Lung (tissue), 12 donors: Measurements from ENCODE around the gene BOLA2B. TPM values are rescaled to one million over a fixed set of nuclear protein-coding genes. Genes with fewer than 3 reads are reported as not detected.

ENCODE experiments used
- ATAC-seq: fragments of 200-7000 bp; cut with Tn5 transposase; one replicate; pipeline ENCODE4 v1.9.1; 2020; ENCODE audit warnings: moderate number of reproducible peaks; ENCODE audit not compliant: insufficient read depth, low FRiP score
- DNase-seq, 3 donors: peaks; one replicate each; pipeline ENCODE4 v3.0.0-alpha.2; 2013 to 2017
- H3K27ac ChIP-seq, 2 donors: one replicate each; pipeline ENCODE4 v1.5.1; 2013; ENCODE audit warnings: mild to moderate bottlenecking in 2 of 2, moderate library complexity in 2 of 2, control low read depth in 1 of 2, inconsistent platforms in 1 of 2, low read depth in 1 of 2, low read length in 1 of 2
- H3K27me3 ChIP-seq, 3 donors: one replicate each; pipeline ENCODE4 v1.5.1; 2013; ENCODE audit warnings: low read length in 2 of 3; ENCODE audit not compliant: control insufficient read depth in 3 of 3, insufficient read depth in 3 of 3
- H3K36me3 ChIP-seq, 4 donors: one replicate each; pipeline ENCODE4 v1.5.1; 2013; ENCODE audit warnings: low read length in 4 of 4, mild to moderate bottlenecking in 1 of 4, moderate library complexity in 1 of 4; ENCODE audit not compliant: control insufficient read depth in 4 of 4, insufficient read depth in 4 of 4
- H3K4me1 ChIP-seq, 5 donors: one replicate each; pipeline ENCODE4 v1.5.1; 2013; ENCODE audit warnings: low read length in 5 of 5, mild to moderate bottlenecking in 2 of 5, moderate library complexity in 1 of 5; ENCODE audit not compliant: control insufficient read depth in 5 of 5, insufficient read depth in 5 of 5
- H3K4me3 ChIP-seq: one replicate; pipeline ENCODE4 v1.5.1; 2013; ENCODE audit warnings: mild to moderate bottlenecking, control low read depth, moderate library complexity
- H3K9ac ChIP-seq, 2 donors: one replicate each; pipeline ENCODE4 v1.5.1; 2013; ENCODE audit warnings: low read length in 2 of 2, control low read depth in 1 of 2; ENCODE audit not compliant: insufficient read depth in 1 of 2
- H3K9me3 ChIP-seq, 4 donors: one replicate each; pipeline ENCODE4 v1.5.1; 2013; ENCODE audit warnings: low read length in 3 of 4, mild to moderate bottlenecking in 1 of 4, moderate library complexity in 1 of 4; ENCODE audit not compliant: control insufficient read depth in 4 of 4, insufficient read depth in 3 of 4
- CTCF ChIP-seq: IDR thresholded peaks from 2 replicates; pipeline ENCODE4 v1.5.1; 2012; ENCODE audit warnings: mild to moderate bottlenecking; ENCODE audit errors: control extremely low read depth, extremely low read depth
- WGBS, 2 donors: extraction: QIAGEN DNeasy Blood & Tissue Kit; methylation state at CpG; one replicate each; pipeline ENCODE4 v1.1.7; 2013; 5-methylcytosine and 5-hydroxymethylcytosine counted together
- polyA plus RNA-seq, 2 donors: library from polyadenylated mRNA; stranded (reverse); fragments of 200-250 nt; gene quantifications; one replicate each; pipeline ENCODE4 v1.2.1, GENCODE V29; 2013
- total RNA-seq, 2 donors: library from RNA; depleted of rRNA in 1 of 2; stranded (reverse); fragments of >200 nt in 1 of 2; gene quantifications; one replicate each; pipeline ENCODE4 v1.2.1, GENCODE V29; 2014 to 2021
- donor health status: control.
- donor health status: control.
- donor health status: Bipolar disorder and iron deficiency.
- donor health status: healthy.
- donor health status: DM: yes; HTN: yes; CAD: no.

Gene BOLA2B
- total and polyA plus RNA-seq, 4 donors, result 9.8 to 320 (median 182) TPM

- no peaks in the 10 kb centered on the region for H3K36me3 ChIP-seq
- no peaks in the 10 kb centered on the region for H3K9me3 ChIP-seq
- H3K27ac ChIP-seq, result no peak overlapping the region
- no peaks in the 10 kb centered on the region for H3K27me3 ChIP-seq
- H3K9ac ChIP-seq, result no peak overlapping the region
- no peak overlapping the region for H3K4me3 ChIP-seq
- no peaks in the 10 kb centered on the region for H3K4me1 ChIP-seq
- WGBS, 2 donors, result 94 to 100% methylated on average over 5 of the region's 5 CpGs
- ATAC-seq (no peak), DNase-seq (no peak)
- TF ChIP-seq CTCF, result no peak
These were observed 38.3 kb downstream of the BOLA2B start for GRCh38 chr16:30155188-30155587.

GRCh38 chr16:30152517-30152916 is 40.9 kb downstream of the BOLA2B start:
- WGBS, 2 donors, result 97 to 98% methylated on average over 9 of the region's 9 CpGs
- Histone ChIP-seq H3K9ac (no peak overlapping the region), H3K27ac (no peak overlapping the region), H3K9me3 (no peaks in the 10 kb centered on the region), H3K4me3 (no peak overlapping the region), H3K27me3 (no peaks in the 10 kb centered on the region), H3K36me3 (no peaks in the 10 kb centered on the region), H3K4me1 (no peaks in the 10 kb centered on the region)
- ATAC-seq (no peak), DNase-seq (no peak)
- no peak for TF ChIP-seq CTCF

GRCh38 chr16:30151091-30151490 is 42.4 kb downstream of the BOLA2B start:
- ATAC-seq, result no peak
- no peak overlapping the region for H3K4me3 ChIP-seq
- H3K4me1 ChIP-seq, result no peaks in the 10 kb centered on the region
- no peak overlapping the region for H3K27ac ChIP-seq
- H3K36me3 ChIP-seq, result no peaks in the 10 kb centered on the region
- WGBS, 2 donors, result 89 to 94% methylated on average over 7 of the region's 7 CpGs
- no peaks in the 10 kb centered on the region for H3K9me3 ChIP-seq
- no peak for TF ChIP-seq CTCF
- no peaks in the 10 kb centered on the region for H3K27me3 ChIP-seq
- no peak overlapping the region for H3K9ac ChIP-seq
- DNase-seq, result no peak

GRCh38 chr16:30149250-30149930 is 44.1 kb downstream of the BOLA2B start:
- no peaks in the 10 kb centered on the region for H3K9me3 ChIP-seq
- no peak overlapping the region for H3K4me3 ChIP-seq
- 58 to 83% methylated on average over 5 of the region's 5 CpGs for WGBS, 2 donors
- no peak overlapping the region for H3K27ac ChIP-seq
- no peak overlapping the region for H3K9ac ChIP-seq
- DNase-seq (no peak), ATAC-seq (no peak)
- no peaks in the 10 kb centered on the region for H3K4me1 ChIP-seq
- H3K27me3 ChIP-seq, result no peaks in the 10 kb centered on the region
- no peaks in the 10 kb centered on the region for H3K36me3 ChIP-seq
- TF ChIP-seq CTCF, result no peak
